Left kidney (tissue), 8 donors: ENCODE results near the gene PNPLA7. TPM values are rescaled to one million over a fixed set of nuclear protein-coding genes. Genes with fewer than 3 reads are reported as not detected.
A peak's percentile ranks its signal among the peaks of the same experiment; 100 is the strongest.
"Not testable (repeated sequence)": the region's sequence is repeated elsewhere in the genome, so short reads cannot be mapped to it uniquely, and the experiment has no call there.

Experiments
- DNase-seq: peaks from one replicate; pipeline ENCODE4 v3.0.0-alpha.2; 2013
- long read RNA-seq, 8 donors: transcript quantifications; one replicate each; lab custom pipeline, GENCODE V29; 2026
- polyA plus RNA-seq: library from polyadenylated mRNA; unstranded; fragments of 120-200 nt; gene quantifications from one replicate; pipeline ENCODE4 v1.2.1, GENCODE V29; 2013; ENCODE audit not compliant: insufficient read length

PNPLA7 gene
- polyA plus RNA-seq, result 3.7 TPM
- long read RNA-seq, donor 1, partial matches to known transcripts, result 144 of 144 reads
- long read RNA-seq, donor 1, other reads (novel, unspliced or antisense), result 0 of 144 reads
- long read RNA-seq, donor 2, result 0 reads
- long read RNA-seq, donor 3, result 0 reads
- long read RNA-seq, donor 4, result 0 reads
- long read RNA-seq, donor 5, partial matches to known transcripts, result 208 of 208 reads
- long read RNA-seq, donor 5, other reads (novel, unspliced or antisense), result 0 of 208 reads
- long read RNA-seq, donor 6, partial matches to known transcripts, result 0 of 1 reads
- long read RNA-seq, donor 6, other reads (novel, unspliced or antisense), result 0 of 1 reads
- long read RNA-seq, donor 7, partial matches to known transcripts, result 196 of 196 reads
- long read RNA-seq, donor 7, other reads (novel, unspliced or antisense), result 0 of 196 reads
- long read RNA-seq, donor 8, partial matches to known transcripts, result 80 of 80 reads
- long read RNA-seq, donor 8, other reads (novel, unspliced or antisense), result 0 of 80 reads

- DNase-seq, result peak; percentile 87
Observed at GRCh38 chr9:137550231-137550621, at the start of gene PNPLA7. PNPLA7 (minus strand) TSS chr9:137550402; CDS start chr9:137550197, 205 bp downstream.

- DNase-seq, result no peak
Observed at GRCh38 chr9:137598943-137599342, 48.7 kb upstream of the PNPLA7 start.

- not testable (repeated sequence) for DNase-seq
Observed at GRCh38 chr9:137596577-137596976, 46.4 kb upstream of the PNPLA7 start.

- DNase-seq, result no peak
Observed at GRCh38 chr9:137593176-137593575, 43.0 kb upstream of the PNPLA7 start.

GRCh38 chr9:137592767-137593166 is 42.6 kb upstream of the PNPLA7 start:
- no peak for DNase-seq

- DNase-seq, result peak; percentile 89
Observed at GRCh38 chr9:137590469-137591383, 40.5 kb upstream of the PNPLA7 start, which contains the start of gene ZMYND19. ZMYND19 (minus strand) TSS chr9:137590512; CDS start chr9:137590263, 249 bp downstream.

- DNase-seq, result no peak
Observed at GRCh38 chr9:137590123-137590468, 39.9 kb upstream of the PNPLA7 start.

GRCh38 chr9:137589441-137590122 is 39.4 kb upstream of the PNPLA7 start:
- DNase-seq, result no peak

- no peak for DNase-seq
Observed at GRCh38 chr9:137588891-137589290, 38.7 kb upstream of the PNPLA7 start.

- no peak for DNase-seq
Observed at GRCh38 chr9:137588311-137588710, 38.1 kb upstream of the PNPLA7 start.

- no peak for DNase-seq
Observed at GRCh38 chr9:137586854-137587253, 36.7 kb upstream of the PNPLA7 start.

- DNase-seq, result no peak
Observed at GRCh38 chr9:137583957-137584356, 33.8 kb upstream of the PNPLA7 start.

- DNase-seq, result no peak
Observed at GRCh38 chr9:137583347-137583746, 33.1 kb upstream of the PNPLA7 start.

GRCh38 chr9:137582286-137582860 is 32.2 kb upstream of the PNPLA7 start:
- no peak for DNase-seq

- DNase-seq, result no peak
Observed at GRCh38 chr9:137581361-137582285, 31.4 kb upstream of the PNPLA7 start.

- DNase-seq, result no peak
Observed at GRCh38 chr9:137580954-137581322, 30.7 kb upstream of the PNPLA7 start.

GRCh38 chr9:137580209-137580953 is 30.2 kb upstream of the PNPLA7 start:
- no peak for DNase-seq

GRCh38 chr9:137579259-137579604 is 29.0 kb upstream of the PNPLA7 start:
- no peak for DNase-seq

- DNase-seq, result peak; percentile 92
Observed at GRCh38 chr9:137578518-137579258, 28.5 kb upstream of the PNPLA7 start, which contains the start of gene DPH7. DPH7 (minus strand) TSS chr9:137578925; CDS start chr9:137578777, 148 bp downstream.
